Type B pancreatic cell (in vitro differentiated cells): ENCODE measurements around the gene PTPRM. TPM values are rescaled to one million over a fixed set of nuclear protein-coding genes. Genes with fewer than 3 reads are reported as not detected.
A peak's percentile ranks its signal among the peaks of the same experiment; 100 is the strongest.

ENCODE experiments used
- DNase-seq: peaks from one replicate; pipeline ENCODE4 v3.0.0; 2021; ENCODE audit warnings: mixed read lengths; ENCODE audit not compliant: unreplicated experiment; ENCODE audit errors: extremely low spot score
- H3K27ac Mint-ChIP-seq: 2 replicates; pipeline ENCODE4 v1.8.0; 2021; ENCODE audit warnings: mild to moderate bottlenecking, mixed read lengths
- H3K27me3 Mint-ChIP-seq: 2 replicates; pipeline ENCODE4 v1.8.0; 2021; ENCODE audit warnings: mixed read lengths
- H3K36me3 Mint-ChIP-seq: 2 replicates; pipeline ENCODE4 v1.8.0; 2021; ENCODE audit warnings: mixed read lengths
- H3K4me1 Mint-ChIP-seq: one replicate; pipeline ENCODE4 v1.8.0; 2021; ENCODE audit warnings: mixed read lengths; ENCODE audit not compliant: unreplicated experiment
- H3K4me3 Mint-ChIP-seq: 2 replicates; pipeline ENCODE4 v1.8.0; 2021; ENCODE audit warnings: mild to moderate bottlenecking, mixed read lengths
- H3K9me3 Mint-ChIP-seq: 2 replicates; pipeline ENCODE4 v1.8.0; 2021; ENCODE audit warnings: mixed read lengths
- total RNA-seq: library from RNA; stranded (reverse); gene quantifications from 2 replicates; pipeline ENCODE4 v1.2.1, GENCODE V29; 2021; ENCODE audit warnings: low replicate concordance
- TF ChIP-seq, protein P1 (sequence below): fragments of 200-600 bp; sonication (generic); conservative IDR thresholded peaks from 2 replicates; pipeline ENCODE4 v1.5.0; 2021; ENCODE audit warnings: antibody characterized with exemption, mild to moderate bottlenecking

The PTPRM gene
- total RNA-seq, 1 donor from 2014 or later = 18.6 TPM

DNA sequence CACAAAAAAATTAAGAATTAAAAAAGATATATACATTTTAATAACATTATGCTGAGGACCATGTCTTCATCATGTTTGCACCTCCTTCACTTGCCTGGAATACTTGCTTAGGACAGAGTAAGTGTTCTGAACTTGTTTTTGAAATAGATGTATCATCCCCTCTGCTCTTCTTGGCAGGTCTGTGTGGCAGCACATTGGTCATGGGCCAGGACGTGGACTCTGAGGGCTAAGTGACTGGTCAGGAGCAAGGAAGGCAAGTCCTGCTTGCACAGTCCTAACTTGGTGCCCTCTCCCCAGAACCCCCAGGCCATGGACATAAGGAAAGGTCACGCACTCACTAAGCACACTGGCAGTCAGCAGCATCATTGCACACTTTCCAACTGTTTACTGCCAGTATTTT is 95.8 kb downstream of the PTPRM start:
- Mint-ChIP-seq H3K4me1 (no peaks in the 10 kb centered on the region), H3K36me3 (no peaks in the 10 kb centered on the region), H3K27me3 (no peaks in the 10 kb centered on the region), H3K9me3 (no peaks in the 10 kb centered on the region), H3K27ac (no peak overlapping the region), H3K4me3 (no peak overlapping the region)
- no peak for DNase-seq
- TF ChIP-seq, protein P1, sequence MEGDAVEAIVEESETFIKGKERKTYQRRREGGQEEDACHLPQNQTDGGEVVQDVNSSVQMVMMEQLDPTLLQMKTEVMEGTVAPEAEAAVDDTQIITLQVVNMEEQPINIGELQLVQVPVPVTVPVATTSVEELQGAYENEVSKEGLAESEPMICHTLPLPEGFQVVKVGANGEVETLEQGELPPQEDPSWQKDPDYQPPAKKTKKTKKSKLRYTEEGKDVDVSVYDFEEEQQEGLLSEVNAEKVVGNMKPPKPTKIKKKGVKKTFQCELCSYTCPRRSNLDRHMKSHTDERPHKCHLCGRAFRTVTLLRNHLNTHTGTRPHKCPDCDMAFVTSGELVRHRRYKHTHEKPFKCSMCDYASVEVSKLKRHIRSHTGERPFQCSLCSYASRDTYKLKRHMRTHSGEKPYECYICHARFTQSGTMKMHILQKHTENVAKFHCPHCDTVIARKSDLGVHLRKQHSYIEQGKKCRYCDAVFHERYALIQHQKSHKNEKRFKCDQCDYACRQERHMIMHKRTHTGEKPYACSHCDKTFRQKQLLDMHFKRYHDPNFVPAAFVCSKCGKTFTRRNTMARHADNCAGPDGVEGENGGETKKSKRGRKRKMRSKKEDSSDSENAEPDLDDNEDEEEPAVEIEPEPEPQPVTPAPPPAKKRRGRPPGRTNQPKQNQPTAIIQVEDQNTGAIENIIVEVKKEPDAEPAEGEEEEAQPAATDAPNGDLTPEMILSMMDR = no peak

DNA sequence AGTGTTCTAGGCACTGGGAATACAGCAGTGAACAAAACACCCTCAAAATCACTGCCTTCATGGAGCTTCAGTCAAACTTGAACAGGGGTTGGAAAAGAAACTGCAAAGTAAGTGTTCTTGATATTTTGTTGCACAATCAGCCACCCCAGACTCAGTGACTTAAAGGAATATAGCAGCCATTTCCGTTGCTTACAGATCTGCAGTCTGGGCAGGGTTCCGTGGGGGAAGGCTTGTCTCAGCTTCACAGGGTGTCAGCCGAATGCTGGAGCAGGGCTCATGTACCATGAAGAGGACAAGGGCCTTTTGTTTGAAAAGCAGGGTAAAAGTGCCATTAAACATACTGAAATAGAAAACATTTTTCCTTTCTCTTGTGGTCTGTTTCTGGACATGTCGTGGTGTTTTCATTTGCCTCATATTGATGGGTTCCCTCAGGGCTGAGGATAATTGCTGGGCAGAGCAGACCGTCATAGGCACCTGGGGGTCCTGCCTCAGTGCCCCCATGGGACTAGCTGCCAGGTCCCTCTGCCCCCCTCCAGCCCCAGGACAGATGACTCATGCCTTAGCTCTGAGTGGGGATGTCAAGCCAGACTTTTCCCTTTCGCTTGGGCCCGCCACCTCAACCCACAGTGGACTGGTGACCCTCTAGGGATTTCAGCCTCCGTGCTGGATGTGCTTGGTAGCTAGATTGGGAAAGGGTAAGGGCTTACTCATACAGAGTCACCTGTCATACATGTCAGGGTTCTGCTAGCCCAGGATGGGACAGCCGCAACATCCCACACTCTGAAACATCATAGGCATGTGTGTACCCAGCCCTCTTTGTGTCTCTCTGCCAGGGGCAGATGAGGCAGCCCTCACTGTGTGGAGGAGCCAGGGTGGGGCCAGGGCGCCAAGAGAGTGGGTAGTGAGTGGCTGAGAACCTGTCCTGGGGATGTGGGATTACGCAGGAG is 96.5 kb downstream of the PTPRM start:
- Mint-ChIP-seq H3K36me3 (no peaks in the 10 kb centered on the region), H3K27me3 (no peaks in the 10 kb centered on the region), H3K4me3 (no peak overlapping the region), H3K9me3 (no peaks in the 10 kb centered on the region), H3K4me1 (no peaks in the 10 kb centered on the region), H3K27ac (no peak overlapping the region)
- TF ChIP-seq, protein P1 = no peak
- no peak for DNase-seq

DNA sequence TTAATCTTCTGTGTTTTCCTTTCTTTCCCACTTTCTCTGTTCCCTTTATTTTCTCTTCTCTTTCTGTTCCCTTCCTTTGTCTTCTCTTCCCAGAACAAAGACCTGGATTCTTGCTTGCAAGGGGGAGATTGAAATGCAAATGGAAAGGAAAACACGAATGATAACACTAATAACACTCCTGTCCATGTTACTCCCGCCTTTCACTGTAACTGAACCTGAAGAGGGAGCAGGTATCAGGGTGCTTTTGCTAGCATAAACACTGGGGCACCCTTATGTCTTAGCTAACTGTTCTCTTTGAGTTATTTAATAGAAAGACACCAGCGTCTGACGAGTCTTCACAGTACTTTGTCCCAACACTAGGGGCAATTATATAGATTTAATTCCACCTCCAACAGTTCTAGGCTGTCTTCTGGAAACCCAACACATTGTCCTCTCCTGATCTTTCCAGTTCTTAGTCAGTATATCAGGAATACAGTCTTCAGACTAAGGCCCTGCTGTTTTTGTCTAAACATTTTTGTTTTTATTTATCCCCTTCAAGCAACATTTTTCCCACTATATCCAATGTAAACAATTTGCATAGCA is 99.2 kb downstream of the PTPRM start:
- Mint-ChIP-seq H3K4me3 (no peak overlapping the region), H3K36me3 (no peaks in the 10 kb centered on the region), H3K9me3 (no peaks in the 10 kb centered on the region), H3K27me3 (no peaks in the 10 kb centered on the region), H3K27ac (no peak overlapping the region), H3K4me1 (no peaks in the 10 kb centered on the region)
- TF ChIP-seq, protein P1 = peak; percentile 57
- DNase-seq = no peak

DNA sequence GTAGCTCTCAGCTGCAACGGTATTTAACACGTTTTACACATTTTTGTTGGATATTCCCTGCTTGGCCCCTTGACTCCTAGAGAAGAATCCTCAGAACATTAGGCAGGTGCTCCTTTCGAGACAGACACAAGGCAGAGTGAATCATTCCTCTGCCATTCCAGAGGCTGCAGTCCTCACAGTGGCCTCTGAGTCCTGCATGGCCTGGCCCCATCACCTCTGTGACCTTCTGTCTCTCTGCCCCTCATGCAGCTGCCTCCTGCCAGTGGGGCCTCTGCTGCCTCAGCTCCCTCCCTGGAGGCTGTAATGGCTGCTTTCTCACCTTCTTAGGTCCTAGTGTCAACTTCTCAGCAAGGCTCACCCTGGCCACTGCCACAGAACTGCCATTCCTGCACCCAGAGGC is 101.3 kb downstream of the PTPRM start:
- Mint-ChIP-seq H3K4me3 (no peak overlapping the region), H3K4me1 (no peaks in the 10 kb centered on the region), H3K27ac (no peak overlapping the region), H3K27me3 (no peaks in the 10 kb centered on the region), H3K36me3 (no peaks in the 10 kb centered on the region), H3K9me3 (no peaks in the 10 kb centered on the region)
- TF ChIP-seq, protein P1 = no peak
- DNase-seq = no peak

DNA sequence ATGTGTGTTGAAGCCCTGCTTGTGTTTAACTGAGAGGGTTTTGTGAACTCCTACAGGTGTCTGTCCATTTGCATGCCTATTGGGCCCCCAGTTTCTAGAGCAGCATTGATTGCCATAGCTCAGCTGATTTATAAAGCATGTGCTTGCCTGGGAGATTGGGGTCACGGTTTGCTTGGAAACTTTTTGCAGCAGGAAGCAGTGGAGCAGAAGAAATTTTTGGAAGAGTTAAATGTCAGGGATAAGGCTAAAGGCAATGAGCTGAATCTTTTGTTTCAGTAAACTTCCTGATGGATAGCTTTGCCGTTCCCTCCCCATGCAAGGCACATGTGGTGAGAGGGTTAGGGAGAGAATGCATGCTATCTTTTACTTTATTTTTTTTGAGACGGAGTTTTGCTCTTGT is 102.2 kb downstream of the PTPRM start:
- Mint-ChIP-seq H3K4me3 (no peak overlapping the region), H3K36me3 (no peaks in the 10 kb centered on the region), H3K27ac (no peak overlapping the region), H3K4me1 (no peaks in the 10 kb centered on the region), H3K9me3 (no peaks in the 10 kb centered on the region), H3K27me3 (no peaks in the 10 kb centered on the region)
- TF ChIP-seq, protein P1 = no peak
- DNase-seq = no peak
